Nephron progenitor cell (in vitro differentiated cells): ENCODE data around the gene PRIMA1.
A peak's percentile ranks its signal among the peaks of the same experiment; 100 is the strongest.

ENCODE experiments used
- DNase-seq: peaks from one replicate; pipeline ENCODE4 v3.0.0; 2021
- H3K27ac Mint-ChIP-seq: 2 replicates; pipeline ENCODE4 v1.8.0; 2021; ENCODE audit warnings: mild to moderate bottlenecking, moderate library complexity, mixed read lengths
- H3K27me3 Mint-ChIP-seq: 2 replicates; pipeline ENCODE4 v1.8.0; 2021; ENCODE audit warnings: mild to moderate bottlenecking, low read depth, mixed read lengths; ENCODE audit not compliant: poor library complexity
- H3K36me3 Mint-ChIP-seq: 2 replicates; pipeline ENCODE4 v1.8.0; 2021; ENCODE audit warnings: low read depth, mixed read lengths
- H3K4me1 Mint-ChIP-seq: 2 replicates; pipeline ENCODE4 v1.8.0; 2021; ENCODE audit warnings: mixed read lengths
- H3K4me3 Mint-ChIP-seq: 2 replicates; pipeline ENCODE4 v1.8.0; 2021; ENCODE audit warnings: mild to moderate bottlenecking, moderate library complexity, mixed read lengths
- H3K9me3 Mint-ChIP-seq: 2 replicates; pipeline ENCODE4 v1.8.0; 2021; ENCODE audit warnings: mild to moderate bottlenecking, moderate library complexity, mixed read lengths
- TF ChIP-seq, protein P1 (sequence below): fragments of 200-600 bp; sonication (generic); IDR thresholded peaks from 2 replicates; pipeline ENCODE4 v1.5.0; 2021; ENCODE audit warnings: antibody characterized with exemption

PRIMA1 gene

DNA sequence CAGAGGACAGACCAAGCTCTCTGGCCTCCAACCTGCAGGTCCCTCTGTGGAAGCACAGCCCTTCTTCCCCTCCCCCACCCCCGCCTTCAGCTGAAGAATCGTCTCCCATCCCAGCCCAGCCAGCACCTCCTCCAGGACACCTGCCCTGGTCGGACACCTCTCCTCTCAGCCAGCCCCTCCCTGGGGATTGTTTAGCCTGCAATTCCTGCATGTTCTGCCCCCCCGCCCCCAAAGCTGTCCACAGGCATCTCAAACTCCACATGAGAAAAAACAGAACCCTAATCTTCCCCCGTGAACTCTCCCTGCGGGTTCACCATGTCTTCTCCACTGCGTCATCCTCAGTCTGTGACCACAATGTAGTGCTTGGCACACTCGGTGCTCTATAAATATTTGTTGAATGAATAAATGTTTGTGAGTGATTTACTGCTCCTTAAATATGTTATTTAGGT lies 24.1 kb downstream of the PRIMA1 start:
- peaks cover 59% of the 10 kb centered on the region for H3K4me1 Mint-ChIP-seq
- peak overlapping the region; percentile 7 for H3K27ac Mint-ChIP-seq
- no peaks in the 10 kb centered on the region for H3K9me3 Mint-ChIP-seq
- TF ChIP-seq, protein P1, sequence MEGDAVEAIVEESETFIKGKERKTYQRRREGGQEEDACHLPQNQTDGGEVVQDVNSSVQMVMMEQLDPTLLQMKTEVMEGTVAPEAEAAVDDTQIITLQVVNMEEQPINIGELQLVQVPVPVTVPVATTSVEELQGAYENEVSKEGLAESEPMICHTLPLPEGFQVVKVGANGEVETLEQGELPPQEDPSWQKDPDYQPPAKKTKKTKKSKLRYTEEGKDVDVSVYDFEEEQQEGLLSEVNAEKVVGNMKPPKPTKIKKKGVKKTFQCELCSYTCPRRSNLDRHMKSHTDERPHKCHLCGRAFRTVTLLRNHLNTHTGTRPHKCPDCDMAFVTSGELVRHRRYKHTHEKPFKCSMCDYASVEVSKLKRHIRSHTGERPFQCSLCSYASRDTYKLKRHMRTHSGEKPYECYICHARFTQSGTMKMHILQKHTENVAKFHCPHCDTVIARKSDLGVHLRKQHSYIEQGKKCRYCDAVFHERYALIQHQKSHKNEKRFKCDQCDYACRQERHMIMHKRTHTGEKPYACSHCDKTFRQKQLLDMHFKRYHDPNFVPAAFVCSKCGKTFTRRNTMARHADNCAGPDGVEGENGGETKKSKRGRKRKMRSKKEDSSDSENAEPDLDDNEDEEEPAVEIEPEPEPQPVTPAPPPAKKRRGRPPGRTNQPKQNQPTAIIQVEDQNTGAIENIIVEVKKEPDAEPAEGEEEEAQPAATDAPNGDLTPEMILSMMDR = no peak
- no peak for DNase-seq
- H3K4me3 Mint-ChIP-seq = no peak overlapping the region
- H3K36me3 Mint-ChIP-seq = no peaks in the 10 kb centered on the region
- H3K27me3 Mint-ChIP-seq = peaks cover 8% of the 10 kb centered on the region

DNA sequence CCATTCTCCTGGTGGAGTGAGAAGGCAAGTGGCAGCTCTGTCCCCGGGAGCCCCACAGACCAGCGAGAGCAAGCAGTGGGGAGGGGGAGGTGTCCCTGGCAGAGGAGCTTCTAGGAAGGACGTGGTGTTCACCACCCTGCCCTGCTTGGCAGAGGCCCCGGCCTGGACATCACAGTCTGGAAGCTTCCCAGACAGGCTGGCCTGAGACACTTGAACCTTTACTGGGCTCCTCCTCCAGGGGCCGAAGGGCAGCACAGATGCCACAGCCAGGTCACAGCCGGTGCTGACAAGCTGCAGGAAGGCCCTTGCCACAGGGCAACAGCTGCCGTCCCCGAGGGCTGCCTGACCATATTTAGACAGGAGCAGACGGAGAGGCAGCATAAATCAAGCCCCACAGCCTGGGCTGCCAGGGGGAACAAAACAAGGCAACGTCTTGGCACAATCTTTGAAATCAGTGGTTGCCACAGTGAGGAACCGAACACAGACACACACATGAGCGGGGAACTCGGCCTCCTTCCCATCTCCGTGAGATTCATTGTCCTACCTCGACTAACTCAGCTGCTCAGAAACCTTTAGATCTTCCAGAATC lies 28.5 kb downstream of the PRIMA1 start:
- Mint-ChIP-seq H3K27me3 (peaks cover 4% of the 10 kb centered on the region), H3K4me3 (no peak overlapping the region), H3K4me1 (peaks cover 73% of the 10 kb centered on the region), H3K27ac (peak overlapping the region; percentile 59), H3K9me3 (peaks cover 4% of the 10 kb centered on the region), H3K36me3 (no peaks in the 10 kb centered on the region)
- peak; percentile 58 for DNase-seq
- TF ChIP-seq, protein P1 = no peak

DNA sequence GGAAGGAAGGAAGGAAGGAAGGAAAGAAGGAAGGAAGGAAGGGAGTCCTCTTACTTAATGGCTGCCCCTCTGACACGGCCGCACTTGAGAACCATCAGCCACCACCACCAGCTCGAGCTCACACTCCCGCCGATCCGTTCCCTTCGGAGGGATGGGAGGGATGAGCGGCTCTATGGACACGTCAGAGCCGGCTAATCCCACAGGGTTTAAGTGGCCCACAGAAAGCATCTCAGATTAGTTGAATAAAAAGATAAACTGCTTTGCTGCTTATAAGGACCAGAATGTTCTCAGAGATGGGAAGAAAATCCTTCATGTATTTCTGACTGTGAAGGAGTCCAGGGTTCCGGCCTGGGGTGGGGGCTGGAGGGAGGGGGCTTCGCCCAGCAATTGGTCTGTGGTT lies 31.1 kb downstream of the PRIMA1 start:
- TF ChIP-seq, protein P1 = no peak
- H3K27ac Mint-ChIP-seq = peak overlapping the region; percentile 46
- no peak overlapping the region for H3K4me3 Mint-ChIP-seq
- no peaks in the 10 kb centered on the region for H3K36me3 Mint-ChIP-seq
- H3K9me3 Mint-ChIP-seq = peaks cover 4% of the 10 kb centered on the region
- no peak for DNase-seq
- H3K4me1 Mint-ChIP-seq = peaks cover 53% of the 10 kb centered on the region
- H3K27me3 Mint-ChIP-seq = peaks cover 3% of the 10 kb centered on the region

DNA sequence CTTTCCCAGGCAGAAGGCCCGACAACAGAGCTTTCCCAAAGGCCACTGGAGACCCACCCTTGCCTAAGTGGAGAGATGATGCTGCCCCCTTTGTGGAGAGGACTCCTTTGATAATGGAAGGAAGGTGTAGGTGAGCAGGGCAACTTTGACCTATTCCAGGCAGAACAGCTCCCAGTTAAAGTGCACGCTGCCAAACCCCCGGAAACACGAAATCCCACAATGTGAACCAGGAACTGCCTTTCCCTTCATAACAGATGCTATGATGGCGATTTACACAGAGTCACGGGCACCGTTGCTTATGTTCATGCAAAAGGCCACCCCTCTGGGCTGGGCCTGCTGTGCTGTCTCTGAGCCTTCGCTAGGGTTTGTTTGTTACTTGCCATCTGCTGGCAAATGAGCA lies 34.6 kb downstream of the PRIMA1 start:
- Mint-ChIP-seq H3K4me3 (no peak overlapping the region), H3K4me1 (peaks cover 30% of the 10 kb centered on the region), H3K27me3 (peaks cover 5% of the 10 kb centered on the region), H3K36me3 (no peaks in the 10 kb centered on the region), H3K9me3 (peaks cover 4% of the 10 kb centered on the region), H3K27ac (no peak overlapping the region)
- no peak for DNase-seq
- TF ChIP-seq, protein P1 = no peak

DNA sequence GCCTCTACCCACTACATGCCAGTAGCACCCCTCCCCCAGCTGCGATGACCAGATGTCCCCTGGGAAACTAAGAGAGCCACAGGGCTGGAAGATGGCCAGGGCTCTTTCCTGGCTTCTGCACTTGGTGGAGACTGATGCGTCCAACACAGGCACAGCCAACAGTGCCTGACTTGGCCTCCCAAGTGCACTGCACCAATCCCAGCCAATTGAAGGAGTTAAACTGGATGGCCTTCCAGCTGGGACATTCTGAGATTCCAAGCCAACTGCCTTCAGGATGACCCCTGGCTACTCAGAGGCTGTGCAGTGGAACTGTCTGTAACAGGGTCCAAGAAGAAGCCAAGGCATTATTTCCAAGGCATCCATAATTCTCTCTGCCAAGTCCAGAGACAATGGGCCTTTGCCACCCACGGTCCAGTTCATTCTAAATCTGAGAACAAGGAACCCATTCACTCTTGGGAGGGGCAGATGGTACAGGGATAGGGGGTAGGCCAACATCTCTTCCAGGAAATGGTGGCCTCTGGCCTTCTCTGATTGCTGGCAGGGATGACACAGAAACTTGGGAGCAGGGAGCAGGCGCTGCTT lies 35.2 kb downstream of the PRIMA1 start:
- Mint-ChIP-seq H3K9me3 (peaks cover 4% of the 10 kb centered on the region), H3K27me3 (peaks cover 5% of the 10 kb centered on the region), H3K4me3 (no peak overlapping the region), H3K36me3 (no peaks in the 10 kb centered on the region), H3K4me1 (peaks cover 33% of the 10 kb centered on the region), H3K27ac (no peak overlapping the region)
- DNase-seq = no peak
- TF ChIP-seq, protein P1 = no peak
